Measurements from ENCODE around the gene SYT8.
A peak's percentile ranks its signal among the peaks of the same experiment; 100 is the strongest.

- TF ChIP-seq CTCF (IDR thresholded peaks at IDR 0.05) (no peak), POLR2A (IDR thresholded peaks at IDR 0.05) (no peak), EP300 (IDR thresholded peaks at IDR 0.05; ENCODE audit: low read depth) (no peak), POLR2AphosphoS5 (IDR thresholded peaks at IDR 0.05) (peak in 2 of 3 donors; percentile 18 to 56)
Measured at GRCh38 chr11:1852877-1853276, 18.1 kb downstream of the SYT8 start, which contains the start of gene LSP1.

Data from transverse colon (tissue), 4 donors.